K562 (cell line): ENCODE data around the gene ICAM3. TPM values are rescaled to one million over a fixed set of nuclear protein-coding genes. Genes with fewer than 3 reads are reported as not detected.

Experiments
- CCNT2 ChIP-seq: IDR thresholded peaks from 2 replicates; pipeline ENCODE4 v1.6.1; 2011; ENCODE audit warnings: borderline replicate concordance, low read depth, mild to moderate bottlenecking, moderate library complexity, mixed read lengths, low read length; ENCODE audit not compliant: insufficient read length; ENCODE audit errors: extremely low read depth
- DEAF1 ChIP-seq: fragments of 450-650 bp; formaldehyde crosslinking; IDR thresholded peaks from 2 replicates; pipeline ENCODE4 v1.4.0; 2020; ENCODE audit warnings: mild to moderate bottlenecking, moderate library complexity
- ETV1 ChIP-seq: fragments of 450-650 bp; conservative IDR thresholded peaks from 2 replicates; pipeline ENCODE4 v1.6.1; 2016; ENCODE audit warnings: missing genetic modification characterization, control low read depth, low read depth, missing compliant biosample characterization
- GABPB1 ChIP-seq: sonication (generic); formaldehyde crosslinking; IDR thresholded peaks from 2 replicates; pipeline ENCODE4 v1.8.0; 2022; ENCODE audit warnings: mild to moderate bottlenecking, missing genetic modification reagents
- HNRNPLL ChIP-seq: fragments of 200-400 bp; formaldehyde crosslinking; IDR thresholded peaks from 2 replicates; pipeline ENCODE4 v1.6.1; 2017; ENCODE audit warnings: low read length, low read depth, mild to moderate bottlenecking; ENCODE audit not compliant: poor library complexity, severe bottlenecking
- L3MBTL2 ChIP-seq: fragments of 450-650 bp; IDR thresholded peaks from 2 replicates; pipeline ENCODE4 v1.6.1; 2016; ENCODE audit warnings: mild to moderate bottlenecking, moderate library complexity
- MBD2 ChIP-seq: sonication (generic); IDR thresholded peaks from 2 replicates; pipeline ENCODE4 v1.6.1; 2016; ENCODE audit warnings: low read depth, borderline replicate concordance
- NFIC ChIP-seq: fragments of 450-650 bp; IDR thresholded peaks from 2 replicates; pipeline ENCODE4 v1.6.1; 2017; ENCODE audit warnings: mild to moderate bottlenecking, inconsistent platforms
- PML ChIP-seq: IDR thresholded peaks from 2 replicates; pipeline ENCODE4 v1.6.1; 2012; ENCODE audit warnings: low read length, inconsistent platforms
- POLR2B ChIP-seq: fragments of 450-650 bp; IDR thresholded peaks from 2 replicates; pipeline ENCODE4 v1.6.1; 2018; ENCODE audit warnings: low read depth; ENCODE audit not compliant: partially characterized antibody
- SIN3A ChIP-seq, 2 experiments: fragments of 150-350 bp in 1 of 2; IDR thresholded peaks; 2 replicates each; pipeline ENCODE4 v1.6.1; 2011 to 2016; ENCODE audit warnings: borderline replicate concordance in 2 of 2, low read depth in 2 of 2, low read length in 2 of 2, mild to moderate bottlenecking in 2 of 2, moderate library complexity in 2 of 2; ENCODE audit not compliant: control insufficient read depth in 1 of 2
- SMC3 ChIP-seq: conservative IDR thresholded peaks from 2 replicates; pipeline ENCODE4 v1.6.1; 2011; ENCODE audit warnings: low read depth, low read length, improper control_type of control experiment; ENCODE audit not compliant: insufficient read depth
- TRIM28 ChIP-seq: fragments of 450-650 bp; IDR thresholded peaks from 2 replicates; pipeline ENCODE4 v1.6.1; 2017
- ZBTB9 ChIP-seq: fragments of 450-650 bp; formaldehyde crosslinking; IDR thresholded peaks from 2 replicates; pipeline ENCODE4 v1.4.0; 2020; ENCODE audit warnings: mild to moderate bottlenecking, moderate library complexity
- ZSCAN32 ChIP-seq: fragments of 450-650 bp; formaldehyde crosslinking; IDR thresholded peaks from 2 replicates; pipeline ENCODE4 v1.4.0; 2020; ENCODE audit warnings: mild to moderate bottlenecking, moderate library complexity
- polyA plus RNA-seq, 8 experiments: library from polyadenylated mRNA; depleted of rRNA in 4 of 8; stranded (reverse) in 5 of 8; unstranded in 3 of 8; fragments of >200 nt; fragmentation: Nextera tagmentation in 2 of 8; fragmentation: Illumina TruSeq in 1 of 8; extraction: Ambion mirVana in 2 of 8; extraction: Trizol in 1 of 8; gene quantifications; 2 replicates each; pipeline versions ENCODE4 v1.2.1 to v1.2.3, GENCODE V29; 2011 to 2014; ENCODE audit warnings: inconsistent platforms in 1 of 8, missing spikeins in 1 of 8
- total RNA-seq, 7 experiments: library from RNA; depleted of rRNA in 6 of 7; stranded (reverse); fragments of >200 nt in 6 of 7; fragmentation: Illumina TruSeq in 2 of 7; extraction: Trizol in 2 of 7; gene quantifications; 2 replicates each; pipeline versions ENCODE4 v1.2.1 to v1.2.3, GENCODE V29; 2011 to 2021; ENCODE audit warnings: low replicate concordance in 1 of 7
- TF ChIP-seq, protein P1 (sequence below): fragments of 450-650 bp; IDR thresholded peaks from 2 replicates; pipeline ENCODE4 v1.6.1; 2016; ENCODE audit warnings: antibody characterized with exemption
- TF ChIP-seq, protein P2 (sequence below): fragments of 250-450 bp; sonication (Bioruptor Pico); IDR thresholded peaks from 2 replicates; pipeline ENCODE4 v1.9.0; 2021; ENCODE audit warnings: mild to moderate bottlenecking, inconsistent platforms
- TF ChIP-seq, protein P3 (sequence below): sonication (generic); formaldehyde crosslinking; IDR thresholded peaks from 2 replicates; pipeline ENCODE4 v1.8.0; 2022; ENCODE audit warnings: mild to moderate bottlenecking, missing genetic modification reagents, borderline replicate concordance

Gene ICAM3
- total and polyA plus RNA-seq, 9 of the 15 experiments (the other 6 are each of a cell fraction or from before 2014, with no cell fraction given), result 6.5 to 39.5 (median 24.2) TPM

DNA sequence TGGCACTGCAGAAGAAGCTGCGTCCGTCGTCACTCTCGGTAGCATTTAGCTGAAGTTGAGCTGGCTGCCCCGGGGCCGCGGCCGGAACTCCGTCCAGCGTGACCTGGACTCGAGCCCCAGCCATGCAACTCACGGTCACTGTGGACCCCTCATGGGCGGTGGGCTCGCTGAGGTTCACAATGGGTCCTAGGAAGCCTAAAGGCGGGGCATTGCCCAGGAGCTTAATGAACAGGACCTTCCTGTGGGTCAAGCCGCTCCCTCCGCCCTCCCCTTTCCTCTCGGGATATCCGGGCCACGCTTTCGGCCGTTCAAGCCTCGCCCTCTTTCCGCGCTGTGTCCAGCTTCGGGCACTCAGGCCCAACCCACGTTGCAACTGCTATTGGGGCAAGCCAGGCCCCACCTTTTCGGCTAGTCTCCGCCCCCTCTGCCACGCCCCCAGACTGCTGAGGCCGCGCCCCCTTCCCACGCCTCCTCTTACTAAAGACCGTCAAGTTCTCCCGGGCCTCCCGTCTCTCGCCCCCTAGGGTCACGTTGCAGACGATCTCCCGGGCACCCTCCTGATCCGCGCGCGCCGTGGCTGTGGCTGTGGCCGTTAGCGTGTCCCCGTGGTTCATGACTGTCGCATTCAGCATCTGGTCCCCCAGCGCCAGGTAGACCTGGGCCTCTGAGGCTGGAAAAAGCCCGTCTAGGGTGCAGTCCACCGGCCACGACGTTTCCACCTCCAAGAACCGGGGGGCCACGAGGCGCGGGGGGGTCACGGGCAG, 4.7 kb downstream of the ICAM3 start (continued):
- TF ChIP-seq CCNT2 (peak; percentile 80), MBD2 (peak; percentile 30; the same call in 1 of the 2 replicates), SIN3A (IDR thresholded peaks at IDR 0.05; ENCODE audit: borderline replicate concordance in 2 of 2, control insufficient read depth in 1 of 2, low read depth in 2 of 2, low read length in 2 of 2) (peak; percentile 55 to 88; a peak in 2 of 4 replicates), ZSCAN32 (no peak), PML (no peak), ZBTB9 (CRISPR knock-in tag) (peak; percentile 98), ETV1 (tag) (peak; percentile 68; the same call in 1 of the 2 replicates), GABPB1 (no peak), DEAF1 (CRISPR knock-in tag) (0 out of 2 replicates have a peak, but pooled peaks have one; percentile 10), NFIC (peak; percentile 66), SMC3 (no peak), TRIM28 (no peak), L3MBTL2 (peak; percentile 83), HNRNPLL (peak; percentile 23), POLR2B (peak; percentile 57)
- TF ChIP-seq, protein P1, sequence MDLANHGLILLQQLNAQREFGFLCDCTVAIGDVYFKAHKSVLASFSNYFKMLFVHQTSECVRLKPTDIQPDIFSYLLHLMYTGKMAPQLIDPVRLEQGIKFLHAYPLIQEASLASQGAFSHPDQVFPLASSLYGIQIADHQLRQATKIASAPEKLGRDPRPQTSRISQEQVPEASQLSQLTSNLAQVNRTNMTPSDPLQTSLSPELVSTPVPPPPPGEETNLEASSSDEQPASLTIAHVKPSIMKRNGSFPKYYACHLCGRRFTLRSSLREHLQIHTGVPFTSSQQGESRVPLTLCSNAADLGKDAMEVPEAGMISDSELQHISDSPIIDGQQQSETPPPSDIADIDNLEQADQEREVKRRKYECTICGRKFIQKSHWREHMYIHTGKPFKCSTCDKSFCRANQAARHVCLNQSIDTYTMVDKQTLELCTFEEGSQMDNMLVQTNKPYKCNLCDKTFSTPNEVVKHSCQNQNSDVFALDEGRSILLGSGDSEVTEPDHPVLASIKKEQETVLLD, result 0 out of 2 replicates have a peak, but pooled peaks have one; percentile 29
- TF ChIP-seq, protein P2, sequence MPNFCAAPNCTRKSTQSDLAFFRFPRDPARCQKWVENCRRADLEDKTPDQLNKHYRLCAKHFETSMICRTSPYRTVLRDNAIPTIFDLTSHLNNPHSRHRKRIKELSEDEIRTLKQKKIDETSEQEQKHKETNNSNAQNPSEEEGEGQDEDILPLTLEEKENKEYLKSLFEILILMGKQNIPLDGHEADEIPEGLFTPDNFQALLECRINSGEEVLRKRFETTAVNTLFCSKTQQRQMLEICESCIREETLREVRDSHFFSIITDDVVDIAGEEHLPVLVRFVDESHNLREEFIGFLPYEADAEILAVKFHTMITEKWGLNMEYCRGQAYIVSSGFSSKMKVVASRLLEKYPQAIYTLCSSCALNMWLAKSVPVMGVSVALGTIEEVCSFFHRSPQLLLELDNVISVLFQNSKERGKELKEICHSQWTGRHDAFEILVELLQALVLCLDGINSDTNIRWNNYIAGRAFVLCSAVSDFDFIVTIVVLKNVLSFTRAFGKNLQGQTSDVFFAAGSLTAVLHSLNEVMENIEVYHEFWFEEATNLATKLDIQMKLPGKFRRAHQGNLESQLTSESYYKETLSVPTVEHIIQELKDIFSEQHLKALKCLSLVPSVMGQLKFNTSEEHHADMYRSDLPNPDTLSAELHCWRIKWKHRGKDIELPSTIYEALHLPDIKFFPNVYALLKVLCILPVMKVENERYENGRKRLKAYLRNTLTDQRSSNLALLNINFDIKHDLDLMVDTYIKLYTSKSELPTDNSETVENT, result peak; percentile 4; the same call in 1 of the 2 replicates
- TF ChIP-seq, protein P3, sequence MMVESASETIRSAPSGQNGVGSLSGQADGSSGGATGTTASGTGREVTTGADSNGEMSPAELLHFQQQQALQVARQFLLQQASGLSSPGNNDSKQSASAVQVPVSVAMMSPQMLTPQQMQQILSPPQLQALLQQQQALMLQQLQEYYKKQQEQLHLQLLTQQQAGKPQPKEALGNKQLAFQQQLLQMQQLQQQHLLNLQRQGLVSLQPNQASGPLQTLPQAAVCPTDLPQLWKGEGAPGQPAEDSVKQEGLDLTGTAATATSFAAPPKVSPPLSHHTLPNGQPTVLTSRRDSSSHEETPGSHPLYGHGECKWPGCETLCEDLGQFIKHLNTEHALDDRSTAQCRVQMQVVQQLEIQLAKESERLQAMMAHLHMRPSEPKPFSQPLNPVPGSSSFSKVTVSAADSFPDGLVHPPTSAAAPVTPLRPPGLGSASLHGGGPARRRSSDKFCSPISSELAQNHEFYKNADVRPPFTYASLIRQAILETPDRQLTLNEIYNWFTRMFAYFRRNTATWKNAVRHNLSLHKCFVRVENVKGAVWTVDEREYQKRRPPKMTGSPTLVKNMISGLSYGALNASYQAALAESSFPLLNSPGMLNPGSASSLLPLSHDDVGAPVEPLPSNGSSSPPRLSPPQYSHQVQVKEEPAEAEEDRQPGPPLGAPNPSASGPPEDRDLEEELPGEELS (CRISPR knock-in tag), result no peak
